ENCODE data around the gene WDR48. TPM values are rescaled to one million over a fixed set of nuclear protein-coding genes. Genes with fewer than 3 reads are reported as not detected.

The WDR48 gene
- total and polyA plus RNA-seq, 9 of the 15 experiments (the other 6 are each of a cell fraction or from before 2014, with no cell fraction given), result 26.6 to 70.6 (median 48.0) TPM

GRCh38 chr3:39005295-39005694 lies 46.5 kb upstream of the WDR48 start:
- no peaks in the 10 kb centered on the region for H4K20me1 ChIP-seq (replicated peaks; ENCODE audit: control insufficient read depth, insufficient read depth, low read length)
- no peak for DNase-seq (ENCODE audit: extremely low read depth in 1 of 4, low spot score in 3 of 4)
- CTCF ChIA-PET (ENCODE audit: low intra/inter-chr PET ratio), result no interaction called here
- no TSS peak for BruUV-seq (replicated peaks)
- H3K9me1 ChIP-seq (ENCODE audit: control insufficient read depth, insufficient read depth, low read length), result no peaks in the 10 kb centered on the region
- FAIRE-seq, result no peak
- H3K79me2 ChIP-seq (ENCODE audit: control insufficient read depth, insufficient read depth, low read length), result no peaks in the 10 kb centered on the region
- POLR2A ChIA-PET, result interaction anchor here (0.6 kb wide), 1 partner anchor 779 kb away, joined by 3 read pairs; no protein-coding TSS in a partner anchor
- 8% methylated on average over 2 of the region's 2 CpGs for WGBS (ENCODE audit: insufficient coverage, low coverage, missing lambda C conversion rate)
- in situ Hi-C loops (cut with MboI) (no loop called here), intact Hi-C loops (cut with micrococcal nuclease) (loop anchor here (10.0 kb wide), 2 partner anchors 350 to 480 kb away; no protein-coding TSS in a partner anchor)
- H3K9ac ChIP-seq (ENCODE audit: insufficient read depth in 1 of 2, low read depth in 2 of 2, low read length in 2 of 2), result no peak overlapping the region
- no peak overlapping the region for H3K27ac ChIP-seq (ENCODE audit: extremely low read depth, low read depth, low read length)
- H3K27me3 ChIP-seq (ENCODE audit: control insufficient read depth in 2 of 2, insufficient read depth in 2 of 2, low read length in 2 of 2), result no peaks in the 10 kb centered on the region
- H3K4me2 ChIP-seq (ENCODE audit: insufficient read depth, low read length), result no peak overlapping the region
- H3K36me3 ChIP-seq (ENCODE audit: control insufficient read depth, insufficient read depth, low read length), result no peaks in the 10 kb centered on the region
- no peaks in the 10 kb centered on the region for H3K9me3 ChIP-seq (replicated peaks; ENCODE audit: control insufficient read depth, insufficient read depth, low read depth, low read length)
- H3K4me1 ChIP-seq (replicated peaks in 1 of 2; ENCODE audit: control insufficient read depth in 2 of 2, insufficient read depth in 2 of 2, low read length in 2 of 2), result no peaks in the 10 kb centered on the region
- H3K4me3 ChIP-seq, result no peak overlapping the region
- H2AFZ ChIP-seq (ENCODE audit: low read depth, low read length), result no peak overlapping the region
- no peak for ATAC-seq
- no peak for TF ChIP-seq TBL1XR1 (IDR thresholded peaks at IDR 0.05; ENCODE audit: low read length in 2 of 2)
- TF ChIP-seq, protein P1, sequence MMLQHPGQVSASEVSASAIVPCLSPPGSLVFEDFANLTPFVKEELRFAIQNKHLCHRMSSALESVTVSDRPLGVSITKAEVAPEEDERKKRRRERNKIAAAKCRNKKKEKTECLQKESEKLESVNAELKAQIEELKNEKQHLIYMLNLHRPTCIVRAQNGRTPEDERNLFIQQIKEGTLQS (IDR thresholded peaks at IDR 0.05), result no peak
- TF ChIP-seq, protein P1 (CRISPR knock-in tag; conservative IDR thresholded peaks at IDR 0.05), result no peak
- no peak for TF ChIP-seq TGIF2 (CRISPR knock-in tag; IDR thresholded peaks at IDR 0.05)
- TF ChIP-seq JUNB (CRISPR knock-in tag; conservative IDR thresholded peaks at IDR 0.05), result no peak
- no peak for TF ChIP-seq TFAP4 (CRISPR knock-in tag; IDR thresholded peaks at IDR 0.05; ENCODE audit: borderline replicate concordance)
- TF ChIP-seq, protein P2, sequence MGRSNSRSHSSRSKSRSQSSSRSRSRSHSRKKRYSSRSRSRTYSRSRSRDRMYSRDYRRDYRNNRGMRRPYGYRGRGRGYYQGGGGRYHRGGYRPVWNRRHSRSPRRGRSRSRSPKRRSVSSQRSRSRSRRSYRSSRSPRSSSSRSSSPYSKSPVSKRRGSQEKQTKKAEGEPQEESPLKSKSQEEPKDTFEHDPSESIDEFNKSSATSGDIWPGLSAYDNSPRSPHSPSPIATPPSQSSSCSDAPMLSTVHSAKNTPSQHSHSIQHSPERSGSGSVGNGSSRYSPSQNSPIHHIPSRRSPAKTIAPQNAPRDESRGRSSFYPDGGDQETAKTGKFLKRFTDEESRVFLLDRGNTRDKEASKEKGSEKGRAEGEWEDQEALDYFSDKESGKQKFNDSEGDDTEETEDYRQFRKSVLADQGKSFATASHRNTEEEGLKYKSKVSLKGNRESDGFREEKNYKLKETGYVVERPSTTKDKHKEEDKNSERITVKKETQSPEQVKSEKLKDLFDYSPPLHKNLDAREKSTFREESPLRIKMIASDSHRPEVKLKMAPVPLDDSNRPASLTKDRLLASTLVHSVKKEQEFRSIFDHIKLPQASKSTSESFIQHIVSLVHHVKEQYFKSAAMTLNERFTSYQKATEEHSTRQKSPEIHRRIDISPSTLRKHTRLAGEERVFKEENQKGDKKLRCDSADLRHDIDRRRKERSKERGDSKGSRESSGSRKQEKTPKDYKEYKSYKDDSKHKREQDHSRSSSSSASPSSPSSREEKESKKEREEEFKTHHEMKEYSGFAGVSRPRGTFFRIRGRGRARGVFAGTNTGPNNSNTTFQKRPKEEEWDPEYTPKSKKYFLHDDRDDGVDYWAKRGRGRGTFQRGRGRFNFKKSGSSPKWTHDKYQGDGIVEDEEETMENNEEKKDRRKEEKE (IDR thresholded peaks at IDR 0.05; ENCODE audit: borderline replicate concordance in 1 of 2, control insufficient read depth in 1 of 2, low read depth in 2 of 2, low read length in 1 of 2), result no peak
- TF ChIP-seq DMBX1 (CRISPR knock-in tag; IDR thresholded peaks at IDR 0.05; ENCODE audit: borderline replicate concordance), result no peak
- no peak for TF ChIP-seq ETS2 (tag; IDR thresholded peaks at IDR 0.05; ENCODE audit: borderline replicate concordance, poor library complexity, severe bottlenecking)
